HUES6 (cell line): Measurements from ENCODE around the gene CCL18.

ENCODE experiments used
- H3K27ac ChIP-seq: 2 replicates; pipeline ENCODE4 v1.7.0; 2013; ENCODE audit warnings: low read depth, mild to moderate bottlenecking, low read length, inconsistent platforms
- H3K27me3 ChIP-seq: 2 replicates; pipeline ENCODE4 v1.6.1; 2013; ENCODE audit warnings: low read length; ENCODE audit not compliant: control insufficient read depth, insufficient read depth
- H3K36me3 ChIP-seq: 2 replicates; pipeline ENCODE4 v1.6.1; 2013; ENCODE audit warnings: low read length; ENCODE audit not compliant: control insufficient read depth, insufficient read depth
- H3K4me1 ChIP-seq: 2 replicates; pipeline ENCODE4 v1.6.1; 2013; ENCODE audit warnings: low read length; ENCODE audit not compliant: control insufficient read depth, insufficient read depth
- H3K4me3 ChIP-seq: 2 replicates; pipeline ENCODE4 v1.5.1; 2013; ENCODE audit warnings: low read depth, low read length
- H3K9ac ChIP-seq: one replicate; pipeline ENCODE4 v1.6.1; 2013; ENCODE audit warnings: mild to moderate bottlenecking, low read length
- H3K9me3 ChIP-seq: 2 replicates; pipeline ENCODE4 v1.6.1; 2013; ENCODE audit warnings: low read depth, low read length; ENCODE audit not compliant: control insufficient read depth, insufficient read depth

The CCL18 gene

GRCh38 chr17:36048066-36048465 is 16.0 kb upstream of the CCL18 start:
- no peaks in the 10 kb centered on the region for H3K4me1 ChIP-seq
- no peak overlapping the region for H3K4me3 ChIP-seq
- no peak overlapping the region for H3K9ac ChIP-seq
- no peak overlapping the region for H3K27ac ChIP-seq
- no peaks in the 10 kb centered on the region for H3K27me3 ChIP-seq
- peaks cover 9% of the 10 kb centered on the region; the same call in 1 of the 2 replicates for H3K9me3 ChIP-seq
- H3K36me3 ChIP-seq, result no peaks in the 10 kb centered on the region

- peaks cover 9% of the 10 kb centered on the region; the same call in 1 of the 2 replicates for H3K9me3 ChIP-seq
- no peak overlapping the region for H3K4me3 ChIP-seq
- H3K27ac ChIP-seq, result no peak overlapping the region
- no peaks in the 10 kb centered on the region for H3K36me3 ChIP-seq
- H3K9ac ChIP-seq, result no peak overlapping the region
- no peaks in the 10 kb centered on the region for H3K27me3 ChIP-seq
- no peaks in the 10 kb centered on the region for H3K4me1 ChIP-seq
These were observed 14.4 kb upstream of the CCL18 start for GRCh38 chr17:36049643-36050042.

GRCh38 chr17:36055171-36055570 is 8.9 kb upstream of the CCL18 start:
- H3K27me3 ChIP-seq, result no peaks in the 10 kb centered on the region
- H3K27ac ChIP-seq, result no peak overlapping the region
- no peaks in the 10 kb centered on the region for H3K36me3 ChIP-seq
- H3K9me3 ChIP-seq, result peaks cover 2% of the 10 kb centered on the region; the same call in 1 of the 2 replicates
- no peaks in the 10 kb centered on the region for H3K4me1 ChIP-seq
- no peak overlapping the region for H3K4me3 ChIP-seq
- H3K9ac ChIP-seq, result no peak overlapping the region

GRCh38 chr17:36055921-36056520 is 8.1 kb upstream of the CCL18 start:
- Histone ChIP-seq H3K9ac (no peak overlapping the region), H3K9me3 (no peaks in the 10 kb centered on the region), H3K27me3 (no peaks in the 10 kb centered on the region), H3K27ac (no peak overlapping the region), H3K36me3 (no peaks in the 10 kb centered on the region), H3K4me3 (no peak overlapping the region), H3K4me1 (no peaks in the 10 kb centered on the region)

- Histone ChIP-seq H3K27ac (no peak overlapping the region), H3K27me3 (no peaks in the 10 kb centered on the region), H3K4me3 (no peak overlapping the region)
These were observed 6.2 kb upstream of the CCL18 start for GRCh38 chr17:36057911-36058310.

GRCh38 chr17:36059406-36059805 is 4.7 kb upstream of the CCL18 start:
- Histone ChIP-seq H3K9ac (no peak overlapping the region), H3K27me3 (no peaks in the 10 kb centered on the region), H3K4me1 (no peaks in the 10 kb centered on the region), H3K36me3 (no peaks in the 10 kb centered on the region), H3K4me3 (no peak overlapping the region), H3K27ac (no peak overlapping the region), H3K9me3 (no peaks in the 10 kb centered on the region)

More at GRCh38 chr17:36057911-36058310, 6.2 kb upstream of the CCL18 start:
- no peaks in the 10 kb centered on the region for H3K9me3 ChIP-seq
- no peaks in the 10 kb centered on the region for H3K36me3 ChIP-seq
- H3K9ac ChIP-seq, result no peak overlapping the region
- H3K4me1 ChIP-seq, result no peaks in the 10 kb centered on the region

GRCh38 chr17:36060816-36061215 is 3.3 kb upstream of the CCL18 start:
- Histone ChIP-seq H3K4me3 (no peak overlapping the region), H3K9me3 (no peaks in the 10 kb centered on the region), H3K27ac (no peak overlapping the region), H3K36me3 (no peaks in the 10 kb centered on the region), H3K27me3 (no peaks in the 10 kb centered on the region), H3K4me1 (no peaks in the 10 kb centered on the region), H3K9ac (no peak overlapping the region)

- Histone ChIP-seq H3K9ac (no peak overlapping the region), H3K27ac (no peak overlapping the region), H3K9me3 (no peaks in the 10 kb centered on the region), H3K27me3 (no peaks in the 10 kb centered on the region), H3K4me3 (no peak overlapping the region), H3K36me3 (no peaks in the 10 kb centered on the region), H3K4me1 (no peaks in the 10 kb centered on the region)
These were observed 2.4 kb downstream of the CCL18 start for GRCh38 chr17:36066365-36066985.

- no peaks in the 10 kb centered on the region for H3K36me3 ChIP-seq
- H3K9me3 ChIP-seq, result no peaks in the 10 kb centered on the region
- H3K4me3 ChIP-seq, result no peak overlapping the region
- no peak overlapping the region for H3K9ac ChIP-seq
- H3K4me1 ChIP-seq, result no peaks in the 10 kb centered on the region
- H3K27ac ChIP-seq, result no peak overlapping the region
- no peaks in the 10 kb centered on the region for H3K27me3 ChIP-seq
These were observed 4.5 kb downstream of the CCL18 start for GRCh38 chr17:36068524-36068923.

- H3K27me3 ChIP-seq, result no peaks in the 10 kb centered on the region
- no peak overlapping the region for H3K4me3 ChIP-seq
- no peaks in the 10 kb centered on the region for H3K4me1 ChIP-seq
These were observed 5.1 kb downstream of the CCL18 start for GRCh38 chr17:36069136-36069535.

GRCh38 chr17:36070427-36070826 is 6.4 kb downstream of the CCL18 start:
- Histone ChIP-seq H3K4me3 (no peak overlapping the region), H3K9me3 (no peaks in the 10 kb centered on the region), H3K4me1 (no peaks in the 10 kb centered on the region), H3K9ac (no peak overlapping the region), H3K27ac (no peak overlapping the region), H3K36me3 (no peaks in the 10 kb centered on the region), H3K27me3 (no peaks in the 10 kb centered on the region)

More at GRCh38 chr17:36069136-36069535, 5.1 kb downstream of the CCL18 start:
- no peaks in the 10 kb centered on the region for H3K9me3 ChIP-seq
- H3K27ac ChIP-seq, result no peak overlapping the region
- no peak overlapping the region for H3K9ac ChIP-seq
- no peaks in the 10 kb centered on the region for H3K36me3 ChIP-seq
